ENCODE measurements around the gene GALNT9.

GALNT9 gene

DNA sequence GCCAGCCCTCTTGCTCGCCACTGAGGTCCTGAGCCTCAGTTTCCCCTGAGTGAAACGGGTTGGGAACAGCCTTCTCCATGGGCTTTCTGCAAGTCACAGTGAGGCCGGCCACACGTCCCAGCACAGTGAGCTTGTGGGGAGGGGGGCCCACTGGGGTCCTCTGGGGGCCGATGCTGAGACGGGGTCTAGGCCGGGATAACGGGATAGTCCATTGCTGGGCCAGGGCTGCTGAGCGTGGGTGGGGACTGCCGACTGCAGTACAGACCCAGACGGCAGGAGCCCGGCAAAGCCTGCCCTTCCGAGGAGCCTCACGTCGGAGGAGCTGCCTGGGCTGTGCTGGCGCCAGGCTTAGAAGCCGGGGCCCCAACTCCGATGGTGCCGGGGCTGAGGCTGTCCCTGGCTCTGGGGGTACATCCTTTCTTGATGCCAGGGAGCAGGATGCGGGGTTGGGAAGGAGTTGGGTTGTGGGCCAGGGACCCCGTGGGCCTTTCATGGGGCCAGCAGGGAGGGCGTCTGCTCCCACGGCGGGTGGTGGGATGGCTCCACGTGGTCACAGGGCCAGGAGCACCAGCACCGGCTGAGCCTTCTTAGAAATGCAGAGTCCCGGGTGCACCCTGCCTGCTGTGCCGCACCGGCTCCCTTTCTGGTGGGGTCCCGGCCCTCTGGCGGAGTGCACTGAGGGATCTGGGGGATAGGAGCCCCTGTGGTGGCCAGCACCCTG is 160.9 kb downstream of the GALNT9 start:
- no peak for DNase-seq (ENCODE audit: extremely low spot score, insufficient read length, low read depth)
- FAIRE-seq = no peak

DNA sequence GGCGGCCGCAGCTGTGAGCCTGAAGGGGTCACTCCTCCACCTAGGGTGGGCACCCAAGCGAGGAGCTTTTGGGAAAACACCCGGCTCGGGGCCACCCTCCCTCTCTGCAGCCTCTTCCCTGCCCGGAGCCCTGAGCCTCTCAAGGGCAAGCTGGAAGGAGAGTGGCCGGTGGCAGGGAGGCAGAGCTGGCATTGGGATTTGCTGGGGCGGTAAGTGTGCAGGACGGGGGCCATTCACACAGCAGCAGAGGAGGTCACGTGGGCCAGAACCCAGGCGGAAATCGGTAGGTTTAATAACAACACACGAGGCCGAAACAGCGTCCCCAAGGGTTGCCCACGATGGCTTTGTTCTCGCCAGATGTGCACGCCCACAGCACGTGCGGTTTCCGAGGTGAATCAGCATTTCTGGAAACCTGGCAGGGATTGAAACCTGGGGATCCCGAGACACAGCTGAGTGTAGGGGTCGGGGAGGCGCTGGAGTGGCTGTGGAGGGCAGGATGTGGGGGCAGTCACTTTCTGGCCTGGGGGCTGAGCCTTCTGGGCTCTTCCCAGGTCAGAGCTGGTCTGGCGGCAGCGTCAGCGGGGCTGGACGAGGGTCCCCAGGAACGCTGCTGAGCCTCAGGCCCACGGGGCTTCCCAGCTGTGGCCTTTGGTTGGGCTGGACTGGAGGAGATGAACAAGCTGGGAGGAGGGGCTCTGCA is 161.6 kb downstream of the GALNT9 start:
- FAIRE-seq = no peak
- no peak for DNase-seq (ENCODE audit: extremely low spot score, insufficient read length, low read depth)

DNA sequence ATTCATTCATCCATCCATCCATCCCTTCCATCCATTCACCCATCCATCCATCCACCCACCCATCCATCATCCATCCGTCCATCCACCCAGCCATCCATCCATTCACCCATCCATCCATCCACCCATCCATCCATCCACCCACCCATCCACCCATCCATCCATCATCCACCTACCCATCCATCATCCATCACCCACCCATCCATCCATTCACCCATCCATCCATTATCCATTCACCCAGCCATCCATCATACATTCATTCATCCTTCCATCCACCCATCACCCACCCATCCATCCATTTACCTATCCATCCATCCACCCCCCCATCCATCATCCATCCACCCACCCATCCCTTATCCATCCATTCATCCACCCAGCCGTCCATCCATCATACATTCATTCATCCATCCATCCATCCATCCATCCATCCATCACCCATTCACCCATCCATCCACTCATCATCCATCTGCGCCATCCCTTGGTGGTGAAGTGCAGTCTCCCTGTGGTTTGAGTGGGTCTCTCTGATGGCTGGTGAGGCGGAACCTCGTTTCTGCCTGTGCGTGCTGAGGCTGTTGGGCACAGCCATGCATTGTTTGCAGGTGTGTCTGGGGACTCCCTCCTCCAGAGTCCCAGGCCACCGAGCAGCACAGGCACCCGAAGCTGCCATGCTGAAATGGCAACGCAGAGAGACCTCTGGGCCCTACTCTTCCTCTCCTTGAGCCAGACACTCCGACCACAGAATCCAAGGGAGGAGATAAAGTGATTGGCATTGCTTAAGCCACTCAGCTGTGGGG is 162.4 kb downstream of the GALNT9 start:
- FAIRE-seq (no peak), DNase-seq (ENCODE audit: extremely low spot score, insufficient read length, low read depth) (no peak)

DNA sequence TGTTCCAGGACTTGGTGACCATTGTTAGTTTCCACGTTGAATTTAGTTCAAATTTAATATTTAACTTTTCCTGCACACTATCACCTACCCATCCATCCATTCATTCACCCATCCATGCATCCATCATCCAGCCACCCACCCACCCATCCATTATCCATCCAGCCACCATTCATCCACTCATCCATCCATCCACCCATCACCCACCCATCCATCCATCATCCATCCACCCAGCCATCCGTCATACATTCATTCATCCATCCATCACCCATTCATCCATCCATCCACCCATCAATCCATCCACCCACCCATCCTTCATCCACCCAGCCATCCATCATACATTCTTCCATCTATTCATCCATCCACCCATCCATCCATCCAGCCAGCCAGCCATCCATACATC is 163.3 kb downstream of the GALNT9 start:
- FAIRE-seq (no peak), DNase-seq (ENCODE audit: extremely low spot score, insufficient read length, low read depth) (no peak)

DNA sequence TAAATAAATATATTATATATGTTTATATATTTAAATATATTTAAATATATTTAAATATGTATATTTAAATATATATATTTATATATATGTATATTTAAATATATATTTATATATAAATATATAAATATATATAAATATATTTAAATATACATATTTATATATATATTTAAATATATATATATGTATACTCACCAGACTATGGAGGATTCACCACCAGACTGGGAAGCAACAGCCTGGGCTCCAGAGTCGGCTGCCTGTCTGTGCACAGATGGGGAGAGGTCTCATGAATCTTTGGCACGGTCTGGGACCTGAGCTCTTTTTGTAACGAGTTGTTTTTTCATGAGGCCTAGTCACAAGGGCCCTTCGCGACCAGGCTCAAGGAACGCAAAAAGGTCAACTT is 163.8 kb downstream of the GALNT9 start:
- DNase-seq (ENCODE audit: extremely low spot score, insufficient read length, low read depth) = no peak
- no peak for FAIRE-seq

DNA sequence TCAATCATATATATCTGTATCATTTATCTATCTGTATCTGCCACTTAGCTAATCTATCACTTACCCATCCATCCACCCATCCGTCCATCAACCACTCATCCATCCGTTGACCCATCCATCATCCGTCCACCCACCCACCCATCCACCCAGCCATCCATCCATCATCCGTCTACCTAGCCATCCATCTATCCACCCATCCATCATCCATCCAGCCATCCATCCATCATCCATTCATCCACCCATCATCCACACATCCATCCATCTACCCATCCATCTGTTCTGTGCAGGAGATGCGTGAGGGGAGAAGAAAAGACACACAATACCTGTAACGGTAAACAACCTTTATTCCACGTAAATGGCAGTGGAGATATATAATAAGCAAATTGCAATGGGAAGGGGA is 165.0 kb downstream of the GALNT9 start:
- DNase-seq (ENCODE audit: extremely low spot score, insufficient read length, low read depth) (no peak), FAIRE-seq (no peak)

DNA sequence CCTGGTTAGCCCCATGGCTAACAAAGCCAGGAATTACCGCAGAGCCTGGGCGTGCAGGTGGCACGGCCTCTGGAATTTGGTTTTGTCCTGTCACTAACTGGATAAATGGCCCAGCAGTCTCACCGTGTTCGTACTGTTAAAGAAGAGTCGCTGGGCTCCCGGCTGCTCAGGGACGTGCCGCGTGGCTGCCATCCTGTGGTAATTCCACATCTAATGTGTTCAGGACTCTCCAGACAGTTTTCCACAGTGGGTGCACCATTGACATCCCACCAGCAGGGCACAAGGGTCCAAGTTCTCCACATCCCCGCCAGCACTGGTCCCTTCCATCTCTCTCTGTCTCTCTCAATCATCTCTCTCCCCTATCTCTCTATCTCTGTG is 165.5 kb downstream of the GALNT9 start:
- FAIRE-seq = no peak
- DNase-seq (ENCODE audit: extremely low spot score, insufficient read length, low read depth) = no peak

DNA sequence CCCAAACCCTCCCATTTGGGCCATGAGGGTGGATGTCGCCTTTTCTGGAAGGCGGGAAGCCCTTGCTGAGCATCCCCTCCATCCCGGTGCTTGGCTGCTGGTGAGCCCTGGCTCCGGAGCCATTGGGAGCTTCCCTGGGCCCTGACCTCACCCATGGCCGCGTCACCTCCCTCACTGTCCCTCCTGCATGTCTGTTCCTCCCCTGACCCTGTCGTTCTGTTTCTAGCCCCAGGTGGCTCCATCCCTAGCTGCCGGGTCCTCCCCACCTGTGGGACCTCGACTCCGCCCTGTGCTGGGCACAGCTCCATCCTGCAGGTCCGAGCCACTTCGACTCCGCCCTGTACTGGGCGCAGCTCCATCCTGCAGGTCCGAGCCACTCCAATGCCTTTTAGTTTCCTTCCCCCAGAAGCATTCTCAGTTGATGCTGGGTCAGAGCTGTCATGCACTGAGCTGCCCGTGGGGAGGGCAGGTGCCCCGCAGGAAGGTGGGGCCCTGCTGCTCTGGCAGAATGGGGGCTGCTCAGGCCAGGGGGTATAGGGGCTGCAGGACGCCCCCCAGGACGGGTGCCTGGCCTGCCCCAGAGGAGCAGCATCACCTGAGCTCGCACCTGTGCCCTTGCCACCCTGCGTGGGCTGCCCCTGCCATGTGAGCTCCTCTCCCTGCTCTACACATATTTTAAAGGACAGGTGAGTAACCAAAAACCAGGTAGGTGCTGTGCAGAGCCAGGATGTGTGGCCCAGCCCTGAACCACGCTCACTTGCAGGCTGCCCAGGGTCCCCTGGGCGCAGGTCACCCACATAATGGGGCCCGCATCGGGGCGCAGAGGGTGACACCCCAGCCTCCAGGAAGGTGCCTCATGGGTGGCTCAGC is 166.1 kb downstream of the GALNT9 start:
- FAIRE-seq = no peak
- no peak for DNase-seq (ENCODE audit: extremely low spot score, insufficient read length, low read depth)

DNA sequence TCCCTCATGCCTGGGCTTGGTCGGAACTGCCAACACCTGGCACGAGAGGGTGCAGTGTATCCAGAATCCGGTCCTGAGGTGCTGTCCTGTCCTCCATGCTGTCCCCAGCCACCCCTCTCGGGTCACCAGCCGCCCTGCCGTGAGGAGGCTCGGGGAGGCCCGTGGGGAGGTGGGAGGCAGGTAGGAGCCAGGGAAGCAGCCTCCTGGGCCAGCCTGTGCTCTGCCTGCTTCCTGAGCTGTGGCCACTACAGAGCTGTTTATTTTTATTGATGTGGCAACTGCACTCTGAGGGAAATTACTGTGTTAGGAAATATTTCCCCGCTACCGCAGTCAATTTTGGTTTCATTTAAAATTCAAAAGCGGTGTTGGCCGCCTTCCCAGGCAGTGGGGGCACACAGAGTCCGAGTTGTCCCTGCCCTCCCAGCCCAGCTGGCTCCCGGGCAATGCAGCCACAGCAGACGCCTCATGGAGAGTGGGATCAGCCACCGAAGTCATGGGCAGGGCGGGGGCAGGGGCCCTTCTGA is 166.8 kb downstream of the GALNT9 start:
- FAIRE-seq = no peak
- no peak for DNase-seq (ENCODE audit: extremely low spot score, insufficient read length, low read depth)

DNA sequence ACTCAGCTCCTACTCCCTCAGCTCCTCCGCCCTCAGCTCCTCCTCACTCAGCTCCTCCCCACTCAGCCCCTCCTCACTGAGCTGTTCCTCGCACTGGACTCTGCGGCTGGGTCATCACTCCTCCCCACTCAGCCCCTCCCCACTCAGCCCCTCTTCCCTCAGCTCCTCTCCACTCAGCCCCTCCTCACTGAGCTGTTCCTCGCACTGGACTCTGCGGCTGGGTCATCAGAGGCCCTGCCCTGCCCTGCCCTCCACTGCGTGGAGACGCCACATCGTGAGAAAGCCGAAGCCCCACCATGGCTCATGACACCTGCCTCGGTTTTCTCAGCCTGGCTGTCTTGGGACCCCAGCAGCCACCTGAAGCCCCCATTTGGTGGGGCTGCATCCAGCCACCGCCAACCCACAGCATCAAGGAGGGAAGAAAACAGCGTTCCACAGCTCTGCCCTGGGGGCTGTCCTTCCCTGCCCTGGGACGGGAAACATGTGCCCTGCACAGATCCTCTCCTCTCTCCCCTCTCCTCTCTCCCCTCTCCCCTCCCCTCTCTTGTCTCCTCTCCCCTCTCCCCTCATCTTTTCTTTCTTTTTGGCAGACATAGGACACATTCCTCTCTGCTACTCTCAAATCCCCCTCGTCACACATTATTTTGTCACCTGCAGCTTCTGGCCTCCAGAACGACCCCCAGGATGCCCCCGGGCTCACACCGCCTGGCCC is 167.4 kb downstream of the GALNT9 start:
- DNase-seq (ENCODE audit: extremely low spot score, insufficient read length, low read depth) (no peak), FAIRE-seq (no peak)

DNA sequence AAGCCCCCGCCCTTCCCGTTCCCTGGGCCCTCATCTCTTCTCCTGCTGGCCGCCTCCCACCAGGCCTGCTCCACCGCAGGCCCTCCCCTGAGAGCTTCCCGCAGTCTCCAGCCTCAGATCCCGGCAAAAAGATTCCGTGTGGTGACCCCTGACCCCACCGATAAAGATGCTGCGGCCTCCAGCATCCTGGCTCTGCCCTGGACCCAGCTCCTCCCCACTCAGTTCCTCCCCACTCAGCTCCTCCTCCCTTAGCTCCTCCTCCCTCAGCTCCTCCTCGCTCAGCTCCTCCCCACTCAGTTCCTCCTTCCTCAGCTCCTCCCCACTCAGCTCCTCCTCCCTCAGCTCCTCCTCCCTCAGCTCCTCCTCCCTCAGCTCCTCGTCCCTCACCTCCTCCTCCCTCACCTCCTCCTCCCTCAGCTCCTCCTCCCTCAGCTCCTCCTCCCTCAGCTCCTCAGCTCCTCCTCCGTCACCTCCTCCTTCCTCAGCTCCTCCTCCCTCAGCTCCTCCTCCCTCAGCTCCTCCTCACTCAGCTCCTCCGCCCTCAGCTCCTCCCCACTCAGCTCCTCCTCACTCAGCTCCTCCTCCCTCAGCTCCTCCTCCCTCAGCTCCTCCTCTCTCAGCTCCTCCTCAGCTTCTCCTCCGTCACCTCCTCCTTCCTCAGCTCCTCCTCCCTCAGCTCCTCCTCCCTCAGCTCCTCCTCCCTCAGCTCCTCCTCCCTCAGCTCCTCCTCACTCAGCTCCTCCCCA is 168.2 kb downstream of the GALNT9 start:
- DNase-seq (ENCODE audit: extremely low spot score, insufficient read length, low read depth) (no peak), FAIRE-seq (no peak)

DNA sequence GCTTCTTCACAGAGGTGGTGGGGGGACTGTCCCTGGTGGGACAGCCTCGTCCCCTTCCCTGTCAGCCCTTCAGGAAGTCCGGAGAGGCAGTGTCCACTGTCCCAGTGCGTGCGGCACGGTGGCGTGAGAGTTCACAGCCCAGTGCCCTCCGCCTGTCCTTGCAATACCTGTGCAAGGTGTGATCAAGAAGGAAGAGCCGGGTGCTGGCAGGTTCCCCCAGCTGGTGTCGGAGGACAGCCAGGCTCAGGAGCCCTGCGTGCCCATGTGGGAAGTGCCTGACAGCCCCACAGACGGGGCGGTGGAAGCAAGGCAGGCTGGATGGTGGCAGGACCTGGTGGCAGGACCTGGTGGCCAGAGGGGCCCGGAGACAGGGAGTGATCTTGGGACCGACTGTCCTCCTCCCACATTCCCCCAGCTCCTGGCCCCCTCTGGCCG is 168.8 kb downstream of the GALNT9 start:
- FAIRE-seq (no peak), DNase-seq (ENCODE audit: extremely low spot score, insufficient read length, low read depth) (no peak)

DNA sequence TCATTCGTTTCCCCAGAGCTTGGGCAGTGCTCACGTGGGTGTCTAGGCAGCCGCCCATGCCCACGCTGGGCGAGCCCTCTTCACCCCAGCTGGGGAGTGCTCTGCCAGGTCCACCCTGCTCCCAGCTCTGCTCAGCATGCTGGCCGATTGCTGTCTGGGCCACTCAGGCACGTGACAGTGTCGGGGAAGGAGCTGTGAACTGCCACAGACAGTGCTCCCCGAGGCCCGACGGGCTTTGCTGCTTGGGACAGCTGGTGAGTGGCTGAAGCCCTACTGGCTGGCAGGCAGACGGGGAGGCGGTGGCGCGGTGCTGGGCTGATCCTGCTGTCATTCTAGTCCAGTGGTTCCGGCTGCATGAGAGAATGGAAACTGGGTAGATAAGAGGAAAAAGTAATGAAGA is 169.4 kb downstream of the GALNT9 start:
- FAIRE-seq = no peak
- DNase-seq (ENCODE audit: extremely low spot score, insufficient read length, low read depth) = no peak

DNA sequence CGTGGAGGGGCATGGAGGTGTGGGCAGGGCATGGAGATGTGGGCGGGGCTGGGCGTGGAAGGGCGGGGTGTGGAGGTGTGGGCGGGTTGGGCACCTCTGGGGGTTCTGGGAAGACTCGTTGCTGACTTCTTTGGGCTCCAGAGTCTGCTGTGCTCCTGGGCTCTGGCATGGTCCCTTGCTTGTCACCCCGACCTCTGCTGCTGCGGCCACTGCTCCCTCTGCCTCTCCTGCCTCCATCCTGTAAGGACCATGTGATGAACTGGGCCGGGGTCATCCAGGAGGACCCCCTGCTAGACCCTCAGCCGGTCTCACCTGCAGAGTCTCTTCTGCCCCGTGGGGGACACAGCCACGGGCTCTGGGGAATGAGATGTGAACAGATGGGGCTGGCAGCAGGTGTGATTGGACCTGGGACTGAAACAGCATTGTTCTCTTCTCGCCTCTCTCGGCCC is 169.8 kb downstream of the GALNT9 start:
- FAIRE-seq = no peak
- no peak for DNase-seq (ENCODE audit: extremely low spot score, insufficient read length, low read depth)

DNA sequence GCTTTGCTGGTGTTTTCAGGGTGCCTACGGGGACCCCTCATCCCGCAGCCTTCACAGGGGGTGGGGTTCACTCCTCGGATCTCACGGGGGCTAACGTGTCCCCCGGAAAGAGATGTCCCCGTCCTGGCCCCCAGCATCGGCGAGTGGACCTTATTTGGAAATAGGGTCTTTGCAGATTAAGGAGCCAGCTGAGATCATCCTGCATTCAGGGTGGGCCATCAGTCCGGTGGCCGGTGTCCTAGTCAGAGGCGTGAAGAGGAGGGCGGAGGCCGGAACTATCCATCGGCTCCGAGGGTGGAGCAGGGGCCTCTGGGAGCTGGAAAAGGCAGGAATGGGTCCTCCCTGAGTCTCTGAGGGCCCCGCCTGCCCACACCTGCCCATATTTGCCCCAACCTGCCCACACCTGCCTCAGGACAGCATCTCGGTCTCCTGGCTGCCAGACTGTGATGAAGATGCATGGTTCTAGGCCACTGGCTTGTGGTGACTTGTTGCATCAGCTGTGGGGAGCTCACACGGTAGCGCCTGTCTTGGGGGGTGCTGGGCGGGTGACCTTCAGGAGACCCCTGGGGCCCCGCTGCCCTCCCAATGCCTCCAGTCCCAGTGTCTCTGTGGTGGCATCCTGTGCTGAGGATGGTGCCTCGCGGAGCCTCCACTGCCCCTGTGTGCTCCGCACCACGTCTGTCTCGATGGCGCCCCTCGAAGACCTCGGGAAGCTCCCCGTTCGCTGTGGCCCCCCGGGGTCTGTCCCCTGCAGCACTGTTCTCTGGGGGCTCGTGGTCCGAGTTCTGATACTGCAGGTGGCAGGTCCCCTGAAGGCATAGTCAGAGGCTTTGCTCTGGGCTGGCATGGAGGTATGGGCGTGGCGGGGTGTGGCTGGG is 170.5 kb downstream of the GALNT9 start:
- DNase-seq (ENCODE audit: extremely low spot score, insufficient read length, low read depth) (no peak), FAIRE-seq (no peak)

DNA sequence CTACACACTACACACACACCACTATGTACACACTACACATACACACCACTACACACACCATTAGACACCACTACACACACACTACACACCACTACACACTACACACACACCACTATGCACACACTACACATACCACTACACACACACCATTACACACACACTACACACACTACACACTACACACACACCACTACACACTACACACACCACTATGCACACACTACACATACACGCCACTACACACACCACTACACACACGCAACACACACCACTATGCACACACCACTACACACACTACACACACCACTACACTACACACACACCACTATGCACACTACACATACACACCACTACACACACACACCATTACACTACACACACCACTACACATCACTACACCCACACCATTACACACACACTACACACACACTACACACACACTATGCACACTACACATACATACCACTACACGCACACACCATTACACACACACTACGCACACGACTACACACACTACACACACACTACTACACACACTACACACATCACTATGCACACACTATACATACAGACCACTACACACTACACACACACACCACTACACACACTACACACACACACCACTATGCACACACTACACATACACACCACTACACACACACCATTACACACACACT is 171.5 kb downstream of the GALNT9 start:
- FAIRE-seq = no peak
- no peak for DNase-seq (ENCODE audit: extremely low spot score, insufficient read length, low read depth)
